Endodermal cell (in vitro differentiated cells): ENCODE results near the gene TFEB. TPM values are rescaled to one million over a fixed set of nuclear protein-coding genes. Genes with fewer than 3 reads are reported as not detected.
A peak's percentile ranks its signal among the peaks of the same experiment; 100 is the strongest.

Source experiments
- DNase-seq: peaks from one replicate; pipeline ENCODE4 v3.0.0-alpha.2; 2017
- H3K27ac ChIP-seq: 2 replicates; pipeline ENCODE4 v1.5.1; 2013; ENCODE audit warnings: mild to moderate bottlenecking, low read depth, low read length, moderate library complexity
- H3K27me3 ChIP-seq: 2 replicates; pipeline ENCODE4 v1.6.1; 2013; ENCODE audit warnings: mild to moderate bottlenecking, low read length, moderate library complexity; ENCODE audit not compliant: insufficient read depth, control insufficient read depth, poor library complexity, severe bottlenecking
- H3K36me3 ChIP-seq: 2 replicates; pipeline ENCODE4 v1.7.0; 2013; ENCODE audit warnings: mild to moderate bottlenecking, low read length, moderate library complexity; ENCODE audit not compliant: control insufficient read depth, insufficient read depth
- H3K4me1 ChIP-seq: one replicate; pipeline ENCODE4 v1.7.0; 2013; ENCODE audit warnings: low read length; ENCODE audit not compliant: control insufficient read depth, insufficient read depth
- H3K4me3 ChIP-seq: 2 replicates; pipeline ENCODE4 v1.5.1; 2013; ENCODE audit warnings: mild to moderate bottlenecking, low read length, moderate library complexity
- H3K9ac ChIP-seq: 2 replicates; pipeline ENCODE4 v1.6.1; 2013; ENCODE audit warnings: mild to moderate bottlenecking, low read length, moderate library complexity; ENCODE audit not compliant: poor library complexity, severe bottlenecking; ENCODE audit errors: extremely low read depth
- H3K9me3 ChIP-seq: 2 replicates; pipeline ENCODE4 v1.6.1; 2013; ENCODE audit warnings: mild to moderate bottlenecking, low read length, moderate library complexity; ENCODE audit not compliant: control insufficient read depth
- H3K27ac Mint-ChIP-seq: 2 replicates; pipeline ENCODE4 v1.8.0; 2020; ENCODE audit warnings: mixed read lengths
- H3K27me3 Mint-ChIP-seq: 2 replicates; pipeline ENCODE4 v1.8.0; 2021; ENCODE audit warnings: mild to moderate bottlenecking, mixed read lengths; ENCODE audit not compliant: insufficient read depth
- H3K36me3 Mint-ChIP-seq: 2 replicates; pipeline ENCODE4 v1.8.0; 2020; ENCODE audit warnings: low read depth, mixed read lengths
- H3K4me1 Mint-ChIP-seq: 2 replicates; pipeline ENCODE4 v1.8.0; 2020; ENCODE audit warnings: mixed read lengths
- H3K4me3 Mint-ChIP-seq: 2 replicates; pipeline ENCODE4 v1.8.0; 2020; ENCODE audit warnings: mild to moderate bottlenecking, moderate library complexity, mixed read lengths
- H3K9me3 Mint-ChIP-seq: 2 replicates; pipeline ENCODE4 v1.8.0; 2020; ENCODE audit warnings: mild to moderate bottlenecking, mixed read lengths
- CTCF ChIP-seq: fragments of 200-600 bp; sonication (generic); conservative IDR thresholded peaks from 2 replicates; pipeline ENCODE4 v1.5.0; 2021; ENCODE audit warnings: antibody characterized with exemption, mild to moderate bottlenecking
- WGBS, 2 experiments: methylation state at CpG; one replicate each; pipeline versions ENCODE4 v1.1.5 to v1.1.7; 2013; ENCODE audit warnings: missing lambda C conversion rate in 2 of 2, mixed read lengths in 1 of 2; ENCODE audit not compliant: insufficient coverage in 1 of 2, insufficient read length in 1 of 2; 5-methylcytosine and 5-hydroxymethylcytosine counted together
- total RNA-seq, 2 donors: library from RNA; stranded (reverse); fragmentation: NEBNext Ultra II Directional in 1 of 2; extraction: Animal tissue kit (Norgen Biotek cat#: 25700) in 1 of 2; gene quantifications; 2 replicates in 1 of 2; 3 replicates in 1 of 2; pipeline ENCODE4 v1.2.1, GENCODE V29; 2021

The TFEB gene
- total RNA-seq, 2 donors from 2014 or later = 0.24 TPM; not detected in 1

GRCh38 chr6:41713650-41714291 lies 21.6 kb downstream of the TFEB start:
- no peaks in the 10 kb centered on the region for H3K4me1 ChIP-seq
- no peak overlapping the region for H3K4me3 ChIP-seq
- H3K9ac ChIP-seq = no peak overlapping the region
- 93 to 100% methylated on average over 6 to 14 of the region's 14 CpGs for WGBS, 2 experiments
- peak overlapping the region; percentile 27 for H3K27ac Mint-ChIP-seq
- H3K4me3 Mint-ChIP-seq = no peak overlapping the region
- H3K27ac ChIP-seq = no peak overlapping the region
- no peak for DNase-seq
- H3K4me1 Mint-ChIP-seq = no peaks in the 10 kb centered on the region
- H3K9me3 Mint-ChIP-seq = no peaks in the 10 kb centered on the region
- H3K9me3 ChIP-seq = no peaks in the 10 kb centered on the region
- peaks cover 5% of the 10 kb centered on the region for H3K27me3 Mint-ChIP-seq
- no peaks in the 10 kb centered on the region for H3K36me3 ChIP-seq
- H3K27me3 ChIP-seq = no peaks in the 10 kb centered on the region
- no peaks in the 10 kb centered on the region for H3K36me3 Mint-ChIP-seq
- TF ChIP-seq CTCF = no peak

DNA sequence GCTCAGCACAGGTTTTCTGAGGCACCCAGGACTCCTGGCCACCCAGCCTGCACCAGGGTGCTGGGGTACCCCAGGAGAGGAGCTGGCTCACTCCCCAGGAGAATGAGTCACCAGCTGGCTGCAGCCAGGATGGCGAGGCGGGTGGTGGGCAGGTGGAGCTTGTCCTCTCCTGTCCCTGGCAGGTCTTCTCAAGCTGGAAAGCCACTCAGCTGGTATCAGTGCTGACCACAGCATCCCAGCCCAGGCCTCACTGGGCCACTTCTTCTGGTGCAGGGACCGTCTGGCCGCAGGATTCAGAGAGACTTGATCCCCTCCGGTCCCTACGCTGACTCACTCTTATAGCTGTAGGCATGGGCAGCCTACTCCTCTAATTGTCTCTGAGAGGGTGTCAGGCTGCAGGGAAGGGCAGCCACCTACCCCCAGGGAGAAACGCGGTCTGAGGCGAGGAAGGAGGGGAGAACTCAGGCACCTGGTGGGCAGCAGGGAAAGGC lies 22.2 kb downstream of the TFEB start:
- DNase-seq = no peak
- no peaks in the 10 kb centered on the region for H3K27me3 ChIP-seq
- Mint-ChIP-seq H3K9me3 (no peaks in the 10 kb centered on the region), H3K4me3 (no peak overlapping the region), H3K27ac (no peak overlapping the region), H3K36me3 (no peaks in the 10 kb centered on the region), H3K4me1 (no peaks in the 10 kb centered on the region), H3K27me3 (peaks cover 5% of the 10 kb centered on the region)
- H3K9ac ChIP-seq = no peak overlapping the region
- H3K27ac ChIP-seq = no peak overlapping the region
- no peaks in the 10 kb centered on the region for H3K9me3 ChIP-seq
- H3K4me1 ChIP-seq = no peaks in the 10 kb centered on the region
- 91% methylated on average over 5 to 9 of the region's 9 CpGs for WGBS, 2 experiments
- no peaks in the 10 kb centered on the region for H3K36me3 ChIP-seq
- H3K4me3 ChIP-seq = no peak overlapping the region
- no peak for TF ChIP-seq CTCF

GRCh38 chr6:41712651-41713103 lies 22.7 kb downstream of the TFEB start:
- Mint-ChIP-seq H3K4me1 (no peaks in the 10 kb centered on the region), H3K27me3 (peaks cover 6% of the 10 kb centered on the region), H3K4me3 (no peak overlapping the region), H3K36me3 (no peaks in the 10 kb centered on the region), H3K9me3 (no peaks in the 10 kb centered on the region), H3K27ac (no peak overlapping the region)
- no peaks in the 10 kb centered on the region for H3K36me3 ChIP-seq
- no peak overlapping the region for H3K9ac ChIP-seq
- WGBS, 2 experiments = 67 to 88% methylated on average over 2 to 10 of the region's 10 CpGs
- no peaks in the 10 kb centered on the region for H3K4me1 ChIP-seq
- TF ChIP-seq CTCF = no peak
- H3K4me3 ChIP-seq = no peak overlapping the region
- no peaks in the 10 kb centered on the region for H3K9me3 ChIP-seq
- no peaks in the 10 kb centered on the region for H3K27me3 ChIP-seq
- DNase-seq = no peak
- H3K27ac ChIP-seq = no peak overlapping the region
